Activated CD4-positive, alpha-beta T cell treated with anti-CD3 and anti-CD28 coated beads for 24 hours (primary cell): ENCODE data around the gene CEMP1.
A peak's percentile ranks its signal among the peaks of the same experiment; 100 is the strongest.

Experiments used
- DNase-seq, 2 donors: peaks; one replicate each; pipeline ENCODE4 v3.0.0-alpha.2; 2020; ENCODE audit warnings: low read depth in 2 of 2

CEMP1 gene

DNA sequence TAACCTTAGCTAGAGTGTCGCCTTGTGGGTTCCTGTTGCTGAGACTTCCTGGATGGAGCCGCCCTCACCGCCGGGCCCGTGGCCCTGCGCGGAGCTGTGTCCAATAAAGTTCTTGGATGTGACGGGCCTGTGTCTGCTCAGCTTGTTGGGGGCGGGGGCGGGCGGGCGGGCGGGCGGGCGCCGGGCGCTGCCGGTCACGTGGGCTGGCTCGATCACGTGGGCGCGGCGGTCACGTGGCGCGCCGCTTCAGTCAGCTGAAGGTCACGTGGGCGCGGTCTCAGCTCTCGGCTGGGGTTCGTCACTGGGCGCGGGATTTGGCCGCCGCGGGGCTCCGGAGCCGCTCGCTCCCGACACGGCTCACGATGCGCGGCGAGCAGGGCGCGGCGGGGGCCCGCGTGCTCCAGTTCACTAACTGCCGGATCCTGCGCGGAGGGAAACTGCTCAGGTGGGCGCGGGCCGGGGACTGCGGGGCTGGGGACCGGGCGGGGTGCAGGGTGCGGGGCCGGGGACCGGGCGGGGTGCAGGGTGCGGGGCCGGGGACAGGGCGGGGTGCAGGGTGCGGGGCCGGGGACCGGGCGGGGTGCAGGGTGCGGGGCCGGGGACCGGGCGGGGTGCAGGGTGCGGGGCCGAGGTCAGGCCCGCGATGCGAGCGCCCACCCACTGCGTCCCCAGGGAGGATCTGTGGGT, 11.0 kb downstream of the CEMP1 start, which contains the start of gene AMDHD2:
Gene AMDHD2, plus strand, starts transcription at position 275 of the 687 bp plus-strand sequence. Its CDS starts 88 bp downstream, at position 363.
- peak; percentile 81 to 83 for DNase-seq

GRCh38 chr16:2519711-2520080, 11.5 kb downstream of the CEMP1 start:
- no peak for DNase-seq

GRCh38 chr16:2518823-2519710, 12.1 kb downstream of the CEMP1 start:
- no peak for DNase-seq

GRCh38 chr16:2517954-2518605, 13.1 kb downstream of the CEMP1 start:
- DNase-seq: no peak

DNA sequence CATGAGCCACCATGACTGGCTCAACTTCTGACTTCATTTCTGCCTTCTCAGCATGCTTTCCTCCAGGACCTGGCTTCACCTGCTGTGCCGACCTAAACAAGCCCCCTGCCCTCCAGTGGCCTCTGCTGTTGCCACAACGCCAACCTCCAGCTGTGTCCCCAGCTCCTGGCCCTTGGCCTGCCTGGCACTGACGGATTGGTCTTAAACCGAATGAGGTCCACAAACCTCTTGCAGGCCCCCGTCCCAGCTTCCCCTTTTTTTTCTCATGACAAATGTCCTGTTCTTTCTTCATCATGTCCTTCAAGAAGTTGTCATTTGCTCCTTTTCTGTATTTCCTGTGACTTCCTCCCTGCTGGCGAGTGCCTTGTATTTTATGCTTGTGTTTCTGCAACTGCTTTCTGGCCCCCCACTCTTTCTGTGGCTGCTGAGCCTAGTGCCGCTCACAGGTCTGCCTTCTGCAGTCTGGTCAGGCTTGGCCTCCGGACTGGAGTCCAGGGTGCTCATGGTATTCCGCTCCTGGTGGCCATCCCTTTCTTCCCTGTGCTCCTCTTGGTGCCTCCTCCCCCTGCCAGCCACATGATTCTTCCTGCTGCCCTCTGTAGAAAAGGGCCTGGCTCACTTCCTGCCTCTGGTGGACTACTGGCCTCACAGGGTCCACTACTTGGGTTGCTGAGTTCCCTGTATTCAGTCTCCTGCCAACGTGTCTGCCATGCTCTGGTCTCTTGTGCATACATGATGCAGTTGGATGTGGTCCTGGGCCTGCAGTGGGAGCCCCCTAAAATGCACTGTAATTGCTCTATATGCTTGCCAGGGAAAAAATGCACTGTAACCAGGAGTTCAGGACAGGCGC, 14.6 kb downstream of the CEMP1 start:
- DNase-seq: no peak

DNA sequence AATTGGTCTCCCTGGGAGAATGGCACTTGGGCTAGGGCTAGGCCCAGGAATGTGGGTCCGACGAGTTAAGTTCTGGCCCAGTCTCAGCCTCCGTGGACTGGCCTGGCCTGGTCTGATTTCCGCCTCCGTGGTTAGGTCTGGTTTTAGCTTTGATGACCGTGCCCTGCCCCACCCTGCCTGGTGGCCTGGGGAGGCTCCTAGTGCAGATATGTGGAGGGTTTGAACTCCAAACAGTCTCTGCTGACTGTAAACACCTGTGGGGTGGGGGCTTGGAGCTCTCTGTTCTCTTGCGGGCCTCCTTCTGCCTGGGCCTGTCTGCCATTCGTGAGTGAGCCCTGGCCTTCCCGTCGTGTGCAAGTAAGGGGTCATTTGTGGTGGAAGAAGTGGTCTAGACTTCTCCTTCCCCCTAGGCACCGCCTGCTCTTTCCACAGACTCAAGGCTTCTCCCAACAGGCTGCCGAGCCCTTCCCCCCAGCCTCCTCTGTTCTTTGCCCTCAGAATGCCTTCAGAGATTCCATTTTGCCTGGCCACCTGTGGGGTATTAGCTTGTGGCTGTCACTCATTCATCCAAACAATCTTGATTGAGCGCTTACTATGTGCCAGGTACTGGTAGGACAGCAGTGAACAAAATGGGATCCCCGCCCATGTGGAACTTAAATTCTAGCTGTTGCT, 15.9 kb downstream of the CEMP1 start:
- no peak for DNase-seq

GRCh38 chr16:2514333-2515179, 16.7 kb downstream of the CEMP1 start:
- no peak for DNase-seq

- peak; percentile 81 to 84 for DNase-seq
Measured at GRCh38 chr16:2513405-2514332, 17.5 kb downstream of the CEMP1 start, which contains the start of gene ATP6V0C. Gene ATP6V0C (plus strand): TSS chr16:2513952. CDS start chr16:2514104, 152 bp downstream.

DNA sequence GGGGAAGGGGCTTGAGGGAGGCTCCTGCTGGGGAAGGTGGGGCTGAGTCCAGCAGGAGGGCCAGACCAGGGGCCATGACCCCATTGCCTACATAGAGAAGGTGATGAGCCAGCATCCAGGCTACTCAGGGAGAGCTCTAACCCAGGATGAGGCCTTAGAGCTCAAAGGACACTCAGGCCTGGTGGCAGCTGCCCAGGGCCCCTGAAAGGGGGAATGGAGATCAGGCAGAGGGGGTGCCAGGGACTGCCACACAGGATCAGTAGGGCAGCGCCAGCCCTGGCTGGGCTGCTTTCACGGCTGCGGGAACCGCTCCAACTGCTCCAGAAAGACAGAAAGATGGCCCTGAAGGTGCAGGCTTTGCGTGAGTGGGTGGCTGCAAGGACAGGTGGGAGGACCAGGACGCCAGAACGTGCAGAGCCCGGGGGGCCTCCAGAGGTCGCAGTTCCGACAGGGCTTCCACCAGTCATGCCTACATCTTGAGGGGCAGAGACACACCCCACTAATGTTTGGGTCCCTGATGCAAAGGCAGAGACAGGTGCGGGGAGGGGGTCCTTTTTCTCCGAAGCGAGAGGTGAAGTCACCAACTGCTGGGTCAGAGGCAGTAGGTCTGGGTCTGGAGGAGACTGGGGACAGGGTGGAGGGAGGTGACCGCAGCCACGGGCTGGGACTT, 18.3 kb downstream of the CEMP1 start:
- DNase-seq: no peak

DNA sequence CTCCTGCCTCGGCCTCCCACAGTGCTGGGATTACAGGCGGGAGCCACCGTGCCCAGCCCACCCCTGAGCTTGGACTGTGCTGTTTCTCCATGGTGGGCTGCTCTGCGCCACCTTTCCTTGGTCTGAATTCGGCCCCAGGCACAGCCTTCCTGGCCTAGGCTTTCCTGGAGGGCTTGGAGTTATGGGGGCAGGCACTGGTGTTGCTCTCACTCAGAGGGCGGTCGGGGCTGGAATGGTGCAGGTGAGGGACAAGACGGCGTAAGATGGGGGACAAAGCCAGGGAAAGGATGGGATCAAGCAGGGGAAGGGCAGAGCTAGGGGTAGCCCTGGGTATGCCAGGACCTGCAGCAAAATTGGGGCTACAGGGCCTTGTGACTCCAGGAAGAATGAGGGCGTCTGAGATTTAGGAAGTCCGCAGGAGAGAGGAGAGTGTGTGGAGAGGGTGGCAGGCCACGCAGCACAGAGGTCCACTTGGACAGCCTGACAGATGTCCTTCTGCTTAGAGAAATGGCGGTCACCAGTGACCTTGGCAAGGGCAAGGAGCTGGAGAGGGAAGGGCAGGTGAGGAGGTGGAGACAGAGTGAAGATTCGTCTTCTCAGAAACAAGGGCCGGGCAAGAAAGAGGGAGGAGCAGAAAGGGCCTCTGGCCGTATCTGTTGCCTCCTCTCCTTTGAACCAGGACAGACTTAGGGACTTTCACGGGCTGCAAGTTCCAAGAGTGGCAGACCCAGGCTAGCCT, 19.0 kb downstream of the CEMP1 start:
- no peak for DNase-seq

- DNase-seq: no peak
Measured at GRCh38 chr16:2511128-2511800, 19.9 kb downstream of the CEMP1 start.

DNA sequence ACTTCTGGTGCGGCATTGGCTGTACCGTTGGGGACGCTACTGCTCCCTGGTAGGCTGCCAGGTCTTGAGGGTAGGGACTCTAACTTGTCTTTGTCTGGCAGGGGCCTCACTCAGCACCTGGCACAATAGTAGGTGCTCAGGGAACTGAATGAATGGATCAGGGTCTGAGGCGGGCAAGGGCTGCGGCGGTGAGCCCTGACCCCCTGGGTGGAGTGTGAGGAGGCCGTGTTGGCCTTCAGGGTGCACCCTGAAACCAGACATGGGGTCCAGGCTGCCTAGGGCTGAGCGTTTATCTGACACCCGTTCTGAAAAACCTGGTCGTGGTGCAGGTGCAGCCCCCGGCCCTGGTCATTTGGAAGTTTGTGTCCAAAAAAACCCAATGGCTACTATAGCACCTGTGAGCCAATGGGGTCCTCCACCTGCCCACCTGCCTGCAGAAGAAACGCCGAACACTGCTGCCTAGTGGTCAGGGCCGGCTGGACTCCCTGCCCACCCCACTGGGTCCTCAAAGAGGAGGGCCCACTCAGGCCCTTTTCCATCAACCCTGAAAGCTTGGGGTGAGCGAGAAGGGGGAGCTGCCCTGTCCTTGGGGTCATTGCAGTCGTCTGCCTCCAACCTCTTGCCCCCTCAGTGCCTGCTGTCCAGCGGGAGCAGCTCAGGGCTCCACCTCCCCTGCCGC, 22.3 kb downstream of the CEMP1 start:
- DNase-seq: no peak

- no peak for DNase-seq
Measured at GRCh38 chr16:2507665-2508064, 23.5 kb downstream of the CEMP1 start.

DNA sequence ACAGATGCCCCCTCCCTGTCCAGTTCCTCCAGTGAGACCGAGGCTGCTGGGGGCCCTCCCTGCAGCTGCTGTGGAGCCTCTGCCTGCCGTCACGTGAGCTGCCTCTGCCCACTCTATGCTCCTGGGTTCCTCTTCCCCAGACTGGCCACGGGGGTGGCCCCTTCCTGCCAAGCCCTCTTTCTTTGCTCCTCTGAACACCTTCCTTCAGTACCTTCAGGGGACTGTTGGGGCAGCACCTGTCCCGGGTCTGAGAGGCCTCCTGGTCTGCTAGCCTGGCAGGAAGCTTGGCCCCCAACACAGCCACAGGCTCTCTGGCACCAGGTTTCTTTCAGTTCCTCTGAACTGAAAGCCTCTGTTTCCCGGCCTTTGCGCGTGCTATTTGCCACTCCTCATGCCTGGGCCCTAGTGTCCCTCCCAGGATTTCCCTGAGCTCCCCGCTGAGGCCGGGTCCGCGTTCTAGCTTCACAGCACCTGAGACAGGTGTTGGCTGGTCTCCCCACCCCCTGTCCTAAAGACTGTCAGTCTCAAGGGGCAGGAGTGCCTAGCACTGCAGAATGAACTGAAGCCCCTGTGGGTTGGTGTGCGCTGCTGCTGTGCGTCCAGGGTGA, 24.1 kb downstream of the CEMP1 start:
- DNase-seq: no peak

- no peak for DNase-seq
Measured at GRCh38 chr16:2505695-2506094, 25.5 kb downstream of the CEMP1 start.
